Prostate gland (tissue), 2 donors: ENCODE data around the gene AGXT.

Experiments
- CTCF ChIP-seq, 4 experiments: fragments of 200-600 bp in 2 of 4; fragments of 450-650 bp in 2 of 4; sonication (generic) in 2 of 4; IDR thresholded peaks; 1 replicate in 3 of 4; 2 replicates in 1 of 4; pipeline ENCODE4 v1.5.1; 2016 to 2019; ENCODE audit warnings: antibody characterized with exemption in 4 of 4, mild to moderate bottlenecking in 2 of 4, moderate library complexity in 2 of 4
- POLR2A ChIP-seq: fragments of 450-650 bp; IDR thresholded peaks from one replicate; pipeline ENCODE4 v1.6.1; 2016; ENCODE audit warnings: antibody characterized with exemption, mild to moderate bottlenecking
- POLR2AphosphoS5 ChIP-seq: sonication (generic); formaldehyde crosslinking; IDR thresholded peaks from one replicate; pipeline ENCODE4 v1.6.1; 2017; ENCODE audit warnings: antibody characterized with exemption

- TF ChIP-seq POLR2AphosphoS5: no peak
- no peak for TF ChIP-seq CTCF (IDR thresholded peaks at IDR 0.05)
- TF ChIP-seq POLR2A: no peak
Measured at GRCh38 chr2:240917684-240918257, 49.1 kb downstream of the AGXT start.
